Mesenchymal stem cell (in vitro differentiated cells and primary cell): ENCODE data around the gene ABAT.

Experiments
- DNase-seq: peaks from one replicate; pipeline ENCODE4 v3.0.0-alpha.2; 2013
- H2AFZ ChIP-seq: one replicate; pipeline ENCODE4 v1.6.1; 2013; ENCODE audit warnings: low read depth, mild to moderate bottlenecking, control low read depth, inconsistent platforms, low read length, moderate library complexity
- H2AK5ac ChIP-seq: 2 replicates; pipeline ENCODE4 v1.6.1; 2013; ENCODE audit warnings: low read length, moderate library complexity, mild to moderate bottlenecking, inconsistent platforms; ENCODE audit not compliant: severe bottlenecking
- H2BK120ac ChIP-seq: one replicate; pipeline ENCODE4 v1.6.1; 2013; ENCODE audit warnings: low read depth, mild to moderate bottlenecking, inconsistent platforms, low read length, moderate library complexity
- H2BK12ac ChIP-seq, 2 experiments: one replicate each; pipeline ENCODE4 v1.6.1; 2013; ENCODE audit warnings: inconsistent platforms in 2 of 2, low read length in 2 of 2, mild to moderate bottlenecking in 2 of 2, moderate library complexity in 2 of 2, control low read depth in 1 of 2
- H2BK15ac ChIP-seq: one replicate; pipeline ENCODE4 v1.6.1; 2013; ENCODE audit warnings: mild to moderate bottlenecking, low read depth, inconsistent platforms; ENCODE audit not compliant: poor library complexity, severe bottlenecking
- H2BK5ac ChIP-seq: 2 replicates; pipeline ENCODE4 v1.6.1; 2013; ENCODE audit warnings: low read depth, mild to moderate bottlenecking, low read length, control low read depth, inconsistent platforms; ENCODE audit not compliant: poor library complexity, severe bottlenecking
- H3K14ac ChIP-seq, 2 experiments: one replicate each; pipeline ENCODE4 v1.6.1; 2013; ENCODE audit warnings: inconsistent platforms in 2 of 2, low read length in 2 of 2, control low read depth in 1 of 2, mild to moderate bottlenecking in 1 of 2, moderate library complexity in 1 of 2
- H3K18ac ChIP-seq, 2 experiments: one replicate each; pipeline ENCODE4 v1.6.1; 2013; ENCODE audit warnings: inconsistent platforms in 2 of 2, low read length in 2 of 2, control low read depth in 1 of 2, low read depth in 1 of 2, mild to moderate bottlenecking in 1 of 2
- H3K23ac ChIP-seq, 2 experiments: one replicate each; pipeline ENCODE4 v1.6.1; 2013; ENCODE audit warnings: inconsistent platforms in 2 of 2, low read length in 2 of 2, mild to moderate bottlenecking in 2 of 2, moderate library complexity in 2 of 2, control low read depth in 1 of 2
- H3K27ac ChIP-seq: 2 replicates; pipeline ENCODE4 v1.5.1; 2013; ENCODE audit warnings: mild to moderate bottlenecking, moderate library complexity, low read length, control low read depth, inconsistent platforms; ENCODE audit not compliant: poor library complexity, severe bottlenecking
- H3K27me3 ChIP-seq, 2 experiments: 2 replicates each; pipeline versions ENCODE4 v1.6.1 to v1.7.0; 2013; ENCODE audit warnings: low read length in 2 of 2, mild to moderate bottlenecking in 2 of 2, moderate library complexity in 2 of 2, control low read depth in 1 of 2, inconsistent platforms in 1 of 2; ENCODE audit not compliant: control insufficient read depth in 1 of 2, insufficient read depth in 1 of 2
- H3K36me3 ChIP-seq, 2 experiments: 2 replicates each; pipeline versions ENCODE4 v1.6.1 to v1.7.0; 2013; ENCODE audit warnings: low read length in 2 of 2, control low read depth in 1 of 2, inconsistent platforms in 1 of 2, low read depth in 1 of 2, mild to moderate bottlenecking in 1 of 2; ENCODE audit not compliant: insufficient read depth in 2 of 2, control insufficient read depth in 1 of 2
- H3K4ac ChIP-seq, 2 experiments: one replicate each; pipeline ENCODE4 v1.6.1; 2013; ENCODE audit warnings: inconsistent platforms in 2 of 2, low read length in 2 of 2, mild to moderate bottlenecking in 2 of 2, moderate library complexity in 2 of 2, control low read depth in 1 of 2, low read depth in 1 of 2
- H3K4me1 ChIP-seq: 2 replicates; pipeline ENCODE4 v1.6.1; 2013; ENCODE audit warnings: low read depth, low read length, control low read depth; ENCODE audit not compliant: control insufficient read depth, insufficient read depth
- H3K4me2 ChIP-seq: 2 replicates; pipeline ENCODE4 v1.6.1; 2013; ENCODE audit warnings: low read length, mild to moderate bottlenecking, inconsistent platforms; ENCODE audit not compliant: poor library complexity, severe bottlenecking
- H3K4me3 ChIP-seq, 2 experiments: 2 replicates each; pipeline versions ENCODE4 v1.5.1 to v1.7.0; 2013; ENCODE audit warnings: low read length in 2 of 2, mild to moderate bottlenecking in 2 of 2, control low read depth in 1 of 2, low read depth in 1 of 2; ENCODE audit not compliant: insufficient read depth in 1 of 2
- H3K79me1 ChIP-seq: replicated peaks from 2 replicates; pipeline ENCODE4 v1.6.1; 2013; ENCODE audit warnings: mild to moderate bottlenecking, control low read depth, low read length, inconsistent platforms; ENCODE audit not compliant: poor library complexity, severe bottlenecking
- H3K9ac ChIP-seq: 2 replicates; pipeline ENCODE4 v1.7.0; 2013; ENCODE audit warnings: mild to moderate bottlenecking, low read length, moderate library complexity
- H3K9me3 ChIP-seq: 2 replicates; pipeline ENCODE4 v1.7.0; 2013; ENCODE audit warnings: mild to moderate bottlenecking, low read length; ENCODE audit not compliant: control insufficient read depth
- H4K8ac ChIP-seq: one replicate; pipeline ENCODE4 v1.6.1; 2013; ENCODE audit warnings: inconsistent platforms, mild to moderate bottlenecking, low read length, moderate library complexity
- H4K91ac ChIP-seq: one replicate; pipeline ENCODE4 v1.6.1; 2013; ENCODE audit warnings: mild to moderate bottlenecking, low read length, inconsistent platforms
- WGBS: methylation state at CpG from one replicate; pipeline ENCODE4 v1.1.7; 2013; ENCODE audit warnings: mixed read lengths; 5-methylcytosine and 5-hydroxymethylcytosine counted together

ABAT gene

GRCh38 chr16:8776129-8776584, 101.7 kb downstream of the ABAT start:
- Histone ChIP-seq H3K23ac (no peak overlapping the region), H3K14ac (no peak overlapping the region), H2BK5ac (no peak overlapping the region)

DNA sequence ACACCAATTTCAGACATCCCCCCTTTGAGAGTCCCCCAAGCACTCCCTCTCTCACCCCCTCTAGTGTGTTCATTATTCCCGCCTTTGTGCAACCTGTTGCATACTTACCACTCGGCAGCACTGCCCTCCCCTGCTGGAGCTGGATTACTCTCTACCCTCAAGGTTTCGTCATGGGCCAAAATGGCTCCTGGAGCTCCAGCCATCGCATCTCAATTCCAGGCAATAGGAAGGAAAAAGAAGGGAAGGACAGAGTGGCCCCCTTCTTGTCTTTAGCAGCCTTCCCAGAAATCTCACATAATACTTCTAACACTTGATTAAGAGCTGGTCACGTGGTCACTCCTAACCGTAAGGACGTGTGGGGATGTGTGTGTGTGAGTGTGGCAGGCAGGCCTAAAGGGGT, 102.8 kb downstream of the ABAT start:
- Histone ChIP-seq H2AFZ (no peak overlapping the region), H2AK5ac (no peak overlapping the region), H2BK5ac (no peak overlapping the region), H2BK12ac (no peak overlapping the region), H3K79me1 (no peaks in the 10 kb centered on the region), H3K4ac (no peak overlapping the region), H3K23ac (no peak overlapping the region), H3K18ac (no peak overlapping the region), H3K9ac (no peak overlapping the region), H2BK120ac (no peak overlapping the region), H3K4me1 (no peaks in the 10 kb centered on the region), H3K36me3 (peaks cover 0 to 28% of the 10 kb centered on the region in 2 experiments), H4K91ac (no peak overlapping the region), H3K27ac (no peak overlapping the region), H4K8ac (no peak overlapping the region), H3K4me2 (no peak overlapping the region), H3K4me3 (no peak overlapping the region), H3K9me3 (peaks cover 3% of the 10 kb centered on the region), H3K14ac (no peak overlapping the region), H3K27me3 (peaks cover 0 to 7% of the 10 kb centered on the region in 2 experiments), H2BK15ac (no peak overlapping the region)
- 87% methylated on average over 5 of the region's 7 CpGs for WGBS
- DNase-seq = no peak

More at GRCh38 chr16:8776129-8776584, 101.7 kb downstream of the ABAT start:
- Histone ChIP-seq H2AFZ (no peak overlapping the region), H3K36me3 (peaks cover 0 to 28% of the 10 kb centered on the region in 2 experiments), H2BK15ac (no peak overlapping the region), H3K27ac (no peak overlapping the region), H4K91ac (no peak overlapping the region), H3K9me3 (peaks cover 3% of the 10 kb centered on the region), H2BK12ac (no peak overlapping the region), H4K8ac (no peak overlapping the region), H3K4ac (no peak overlapping the region), H3K27me3 (peaks cover 0 to 7% of the 10 kb centered on the region in 2 experiments), H2AK5ac (no peak overlapping the region), H3K18ac (no peak overlapping the region), H2BK120ac (no peak overlapping the region), H3K4me1 (no peaks in the 10 kb centered on the region), H3K4me2 (no peak overlapping the region), H3K79me1 (no peaks in the 10 kb centered on the region), H3K4me3 (no peak overlapping the region), H3K9ac (no peak overlapping the region)
- 49% methylated on average over 10 of the region's 12 CpGs for WGBS
- DNase-seq = no peak

GRCh38 chr16:8781797-8782196, 107.4 kb downstream of the ABAT start:
- Histone ChIP-seq H2AFZ (no peak overlapping the region), H3K23ac (no peak overlapping the region), H3K79me1 (no peaks in the 10 kb centered on the region), H3K4me3 (no peak overlapping the region), H3K14ac (no peak overlapping the region), H2BK12ac (no peak overlapping the region), H4K8ac (no peak overlapping the region), H3K4me2 (no peak overlapping the region), H2BK15ac (no peak overlapping the region), H3K9ac (no peak overlapping the region), H2BK120ac (no peak overlapping the region), H3K36me3 (peaks cover 0 to 12% of the 10 kb centered on the region in 2 experiments), H3K18ac (no peak overlapping the region), H3K4me1 (no peaks in the 10 kb centered on the region), H3K27ac (no peak overlapping the region), H4K91ac (no peak overlapping the region), H2AK5ac (no peak overlapping the region), H3K27me3 (peaks cover 0 to 7% of the 10 kb centered on the region in 2 experiments), H3K4ac (no peak overlapping the region), H3K9me3 (no peaks in the 10 kb centered on the region), H2BK5ac (no peak overlapping the region)
- 94% methylated on average over 5 of the region's 8 CpGs for WGBS
- DNase-seq = no peak

DNA sequence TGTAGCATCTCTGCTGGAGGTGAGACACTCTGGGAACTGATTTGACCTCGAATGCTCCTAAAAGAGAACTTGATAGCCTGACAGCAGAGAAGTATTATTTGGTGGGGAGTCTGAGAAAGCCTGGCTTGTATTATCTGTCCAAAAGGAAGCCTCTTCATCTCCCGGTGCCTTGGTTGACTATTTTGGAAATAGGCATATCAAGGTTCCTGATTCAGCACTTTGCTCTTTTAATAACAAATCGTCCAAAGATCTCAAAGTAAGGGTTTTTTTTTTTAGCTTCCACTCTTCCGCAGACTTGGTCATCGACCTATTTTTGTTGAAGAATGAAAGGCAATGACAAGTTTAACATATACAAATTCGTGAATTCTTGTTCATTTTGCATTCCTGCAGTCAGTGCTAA, 108.3 kb downstream of the ABAT start:
- DNase-seq = no peak
- H3K18ac ChIP-seq = no peak overlapping the region
- no peak overlapping the region for H4K8ac ChIP-seq
- no peak overlapping the region for H2BK12ac ChIP-seq
- H2BK15ac ChIP-seq = no peak overlapping the region
- peaks cover 0 to 7% of the 10 kb centered on the region in 2 experiments for H3K36me3 ChIP-seq
- no peak overlapping the region for H3K9ac ChIP-seq
- H2AFZ ChIP-seq = no peak overlapping the region
- H2BK5ac ChIP-seq = no peak overlapping the region
- H3K14ac ChIP-seq = no peak overlapping the region
- no peak overlapping the region for H2BK120ac ChIP-seq
- no peak overlapping the region for H3K27ac ChIP-seq
- H3K79me1 ChIP-seq = no peaks in the 10 kb centered on the region
- H3K27me3 ChIP-seq = peaks cover 0 to 7% of the 10 kb centered on the region in 2 experiments
- 81% methylated on average over 6 of the region's 6 CpGs for WGBS
- no peak overlapping the region for H3K4me3 ChIP-seq
- no peak overlapping the region for H3K4me2 ChIP-seq
- H4K91ac ChIP-seq = no peak overlapping the region
- no peak overlapping the region for H3K23ac ChIP-seq
- H3K9me3 ChIP-seq = no peaks in the 10 kb centered on the region
- no peak overlapping the region for H3K4ac ChIP-seq
- no peaks in the 10 kb centered on the region for H3K4me1 ChIP-seq
- H2AK5ac ChIP-seq = no peak overlapping the region
